ENCODE data around the gene FBXW11. TPM values are rescaled to one million over a fixed set of nuclear protein-coding genes. Genes with fewer than 3 reads are reported as not detected.

FBXW11 gene
- total and polyA plus RNA-seq, 10 donors = 7.5 to 72.1 (median 54.7) TPM

DNA sequence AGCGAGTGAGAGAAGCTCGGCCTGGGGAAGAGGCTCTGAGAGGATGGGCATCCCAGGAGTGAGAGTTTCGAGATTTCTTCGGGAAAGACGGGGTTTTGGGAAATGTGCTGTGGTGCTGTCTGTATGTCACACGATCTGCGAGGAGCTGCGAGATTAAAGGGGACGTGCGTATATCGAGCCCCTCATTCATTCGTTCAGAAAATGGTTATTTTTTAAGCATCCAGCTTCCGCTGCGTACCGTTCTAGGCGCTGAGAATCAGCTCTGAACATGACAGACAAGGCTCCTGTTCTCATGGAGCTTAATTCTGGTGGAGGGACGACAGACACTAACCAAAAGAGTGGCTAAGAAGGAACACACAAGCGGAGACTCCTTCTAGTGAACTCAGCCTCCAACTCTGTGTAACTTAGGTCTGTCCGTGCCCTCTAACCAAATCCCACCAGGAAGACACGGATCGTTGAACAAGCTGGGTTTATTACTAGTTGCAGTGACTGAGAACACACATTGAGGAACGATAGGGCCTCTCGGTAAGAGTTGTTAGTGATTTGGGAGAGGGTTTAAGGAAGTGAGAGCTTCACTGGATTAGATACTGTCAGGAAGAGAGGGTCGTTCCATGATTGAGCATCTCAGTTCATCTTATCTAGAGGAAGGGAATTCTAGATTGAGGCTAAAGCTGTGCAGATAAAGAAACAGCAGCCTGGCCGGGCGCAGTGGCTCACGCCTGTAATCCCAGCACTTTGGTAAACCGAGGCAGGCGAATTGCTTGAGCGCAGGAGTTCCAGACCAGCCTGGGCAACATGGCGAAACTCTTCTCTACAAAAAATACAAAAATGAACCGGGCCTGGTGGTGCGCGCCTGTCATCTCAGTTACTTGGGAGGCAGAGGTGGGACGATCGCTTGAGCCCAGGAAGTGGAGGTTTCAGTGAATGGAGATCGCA, 1.0 kb upstream of the FBXW11 start:
- H3K36me3 ChIP-seq = no peaks in the 10 kb centered on the region
- intact Hi-C loops (cut with DNase I; ENCODE audit: low total_unique reads) = loop anchor here (10.0 kb wide), 1 partner anchor 93 kb away; no protein-coding TSS in a partner anchor
- peak overlapping the region; percentile 72 to 98 (median 88) for H3K4me3 ChIP-seq
- H3K4me1 ChIP-seq = peaks cover 27 to 48% (median 41%) of the 10 kb centered on the region in 6 donors
- WGBS, 5 donors = 27 to 32% (median 30%) methylated on average over 33 to 37 of the region's 37 CpGs
- H3K27me3 ChIP-seq (replicated peaks in 1 of 7) = no peaks in the 10 kb centered on the region
- no peak for TF ChIP-seq POLR2AphosphoS5 (IDR thresholded peaks at IDR 0.05)
- TF ChIP-seq, protein P1, sequence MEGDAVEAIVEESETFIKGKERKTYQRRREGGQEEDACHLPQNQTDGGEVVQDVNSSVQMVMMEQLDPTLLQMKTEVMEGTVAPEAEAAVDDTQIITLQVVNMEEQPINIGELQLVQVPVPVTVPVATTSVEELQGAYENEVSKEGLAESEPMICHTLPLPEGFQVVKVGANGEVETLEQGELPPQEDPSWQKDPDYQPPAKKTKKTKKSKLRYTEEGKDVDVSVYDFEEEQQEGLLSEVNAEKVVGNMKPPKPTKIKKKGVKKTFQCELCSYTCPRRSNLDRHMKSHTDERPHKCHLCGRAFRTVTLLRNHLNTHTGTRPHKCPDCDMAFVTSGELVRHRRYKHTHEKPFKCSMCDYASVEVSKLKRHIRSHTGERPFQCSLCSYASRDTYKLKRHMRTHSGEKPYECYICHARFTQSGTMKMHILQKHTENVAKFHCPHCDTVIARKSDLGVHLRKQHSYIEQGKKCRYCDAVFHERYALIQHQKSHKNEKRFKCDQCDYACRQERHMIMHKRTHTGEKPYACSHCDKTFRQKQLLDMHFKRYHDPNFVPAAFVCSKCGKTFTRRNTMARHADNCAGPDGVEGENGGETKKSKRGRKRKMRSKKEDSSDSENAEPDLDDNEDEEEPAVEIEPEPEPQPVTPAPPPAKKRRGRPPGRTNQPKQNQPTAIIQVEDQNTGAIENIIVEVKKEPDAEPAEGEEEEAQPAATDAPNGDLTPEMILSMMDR (IDR thresholded peaks at IDR 0.05 in 8 of 11, conservative IDR thresholded peaks at IDR 0.05 in 3 of 11) = no peak
- TF ChIP-seq POLR2A (IDR thresholded peaks at IDR 0.05) = no peak
- no peaks in the 10 kb centered on the region for H3K9me3 ChIP-seq
- peak; percentile 74 for DNase-seq
- peak overlapping the region; percentile 92 to 100 (median 98) for H3K27ac ChIP-seq

DNA sequence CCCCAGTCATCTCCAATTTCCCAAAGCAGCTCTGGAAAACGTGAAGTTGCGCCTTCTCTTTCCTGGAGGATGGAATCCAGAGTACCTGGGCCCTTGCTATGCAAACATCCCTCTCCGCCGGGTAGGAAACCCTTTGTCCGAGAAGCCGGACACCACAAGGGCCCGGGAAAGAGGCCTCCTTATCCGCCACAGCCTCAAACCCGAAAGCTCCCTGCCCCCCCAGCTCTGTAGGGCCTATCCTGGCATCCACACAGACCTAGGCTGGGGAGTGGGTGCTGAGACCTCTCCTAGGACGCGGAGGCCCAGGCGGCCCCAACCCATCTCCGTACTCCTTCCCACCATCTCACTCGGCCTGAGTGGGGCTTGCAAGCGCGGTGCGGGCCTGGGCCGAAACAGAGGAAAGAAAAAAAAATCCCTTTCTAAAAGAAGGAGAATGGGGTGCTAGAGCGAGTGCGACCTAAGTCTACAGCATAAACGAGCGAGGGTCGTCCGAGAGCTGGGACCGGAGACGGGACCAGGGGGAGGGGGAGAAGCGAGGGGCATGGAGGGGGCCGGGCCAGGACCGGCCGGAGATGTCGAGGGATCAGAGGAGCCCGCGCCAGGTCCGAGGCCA, 624 bp downstream of the FBXW11 start:
- intact Hi-C loops (cut with DNase I; ENCODE audit: low total_unique reads) = loop anchor here (10.0 kb wide), 1 partner anchor 91 kb away; no protein-coding TSS in a partner anchor
- DNase-seq = peak; percentile 86
- TF ChIP-seq POLR2AphosphoS5 (IDR thresholded peaks at IDR 0.05) = no peak
- TF ChIP-seq, protein P1 (IDR thresholded peaks at IDR 0.05 in 8 of 11, conservative IDR thresholded peaks at IDR 0.05 in 3 of 11) = no peak
- TF ChIP-seq POLR2A (IDR thresholded peaks at IDR 0.05) = no peak
- WGBS, 5 donors = 0 to 1% (median 1%) methylated on average over 34 of the region's 34 CpGs
- Histone ChIP-seq H3K27me3 (replicated peaks in 1 of 7) (no peaks in the 10 kb centered on the region), H3K36me3 (no peaks in the 10 kb centered on the region), H3K9me3 (no peaks in the 10 kb centered on the region), H3K4me1 (peaks cover 27 to 64% (median 57%) of the 10 kb centered on the region in 6 donors), H3K27ac (peak overlapping the region; percentile 92 to 100 (median 98)), H3K4me3 (peak overlapping the region; percentile 72 to 98 (median 88))

GRCh38 chr5:172004824-172005237, 1.6 kb downstream of the FBXW11 start:
- peak overlapping the region; percentile 92 to 100 (median 98) for H3K27ac ChIP-seq
- H3K27me3 ChIP-seq (replicated peaks in 1 of 7) = no peaks in the 10 kb centered on the region
- no peaks in the 10 kb centered on the region for H3K36me3 ChIP-seq
- intact Hi-C loops (cut with DNase I; ENCODE audit: low total_unique reads) = loop anchor here (10.0 kb wide), 1 partner anchor 90 kb away; no protein-coding TSS in a partner anchor
- 10 to 19% (median 13%) methylated on average over 3 of the region's 3 CpGs for WGBS, 5 donors
- H3K9me3 ChIP-seq = no peaks in the 10 kb centered on the region
- TF ChIP-seq POLR2AphosphoS5 (IDR thresholded peaks at IDR 0.05) (no peak), POLR2A (IDR thresholded peaks at IDR 0.05) (no peak)
- TF ChIP-seq, protein P1 (IDR thresholded peaks at IDR 0.05 in 8 of 11, conservative IDR thresholded peaks at IDR 0.05 in 3 of 11) = no peak
- DNase-seq = no peak
- peak overlapping the region; percentile 72 to 98 (median 88) for H3K4me3 ChIP-seq
- peaks cover 36 to 74% (median 66%) of the 10 kb centered on the region in 6 donors for H3K4me1 ChIP-seq

Measured in spleen (tissue), 11 donors.